Pancreas (tissue), 10 donors: ENCODE measurements around the gene DMWD. TPM values are rescaled to one million over a fixed set of nuclear protein-coding genes. Genes with fewer than 3 reads are reported as not detected.

Experiments
- ATAC-seq, 4 donors: fragments of 200-7000 bp; cut with Tn5 transposase; one replicate each; pipeline versions ENCODE4 v1.8.0 to v1.9.1; 2020; ENCODE audit warnings: mild to moderate bottlenecking in 4 of 4, moderate library complexity in 4 of 4
- DNase-seq, 6 donors: peaks; one replicate each; pipeline ENCODE4 v3.0.0-alpha.2; 2020
- FAIRE-seq: peaks from 2 replicates; lab custom pipeline; 2012; peaks lifted over from hg19 to GRCh38; lab: Jason Lieb, UNC
- H3K27ac ChIP-seq, 4 donors: fragments of 200-600 bp; sonication (generic); 1 replicate in 3 of 4; 2 replicates in 1 of 4; pipeline versions ENCODE4 v1.5.0 to v1.8.0; 2020
- H3K27me3 ChIP-seq, 4 donors: fragments of 200-600 bp; one replicate each; pipeline ENCODE4 v1.8.0; 2021
- H3K36me3 ChIP-seq, 3 donors: fragments of 200-600 bp; sonication (generic) in 1 of 3; one replicate each; pipeline versions ENCODE4 v1.5.0 to v1.8.0; 2020 to 2021
- H3K4me1 ChIP-seq, 3 donors: fragments of 200-600 bp; one replicate each; pipeline ENCODE4 v1.8.0; 2021
- H3K4me3 ChIP-seq, 4 donors: fragments of 200-600 bp; sonication (generic) in 2 of 4; one replicate each; pipeline versions ENCODE4 v1.5.0 to v1.8.0; 2020 to 2021
- H3K9me3 ChIP-seq, 4 donors: fragments of 200-600 bp; one replicate each; pipeline ENCODE4 v1.8.0; 2021
- WGBS, 2 donors: extraction: QIAGEN DNeasy Blood & Tissue Kit; methylation state at CpG; one replicate each; pipeline ENCODE4 v1.1.7; 2013; 5-methylcytosine and 5-hydroxymethylcytosine counted together
- intact Hi-C, 3 donors: fragments of 100-400 bp; cut with DNase I; formaldehyde crosslinking; loops; one replicate each; pipeline versions ENCODE4 v1.11.1 to v1.14.2; 2022
- polyA plus RNA-seq, 2 donors: library from polyadenylated mRNA; stranded (reverse); fragments of 200-250 nt; gene quantifications; one replicate each; pipeline ENCODE4 v1.2.3, GENCODE V29; 2013
- total RNA-seq, 6 donors: library from RNA; stranded (reverse); fragmentation: NEBNext Ultra II Directional in 4 of 6; extraction: Animal tissue kit (Norgen Biotek cat#: 25700) in 4 of 6; gene quantifications; one replicate each; pipeline versions ENCODE4 v1.2.1 to v1.2.4, GENCODE V29; 2021 to 2023
- TF ChIP-seq, protein P1 (sequence below), 4 donors: fragments of 200-600 bp; sonication (generic) in 3 of 4; IDR thresholded peaks; one replicate each; pipeline versions ENCODE4 v1.5.0 to v1.8.0; 2021; ENCODE audit warnings: antibody characterized with exemption in 4 of 4
- donor health status: healthy with polysubstance abuse.
- donor health status: DM: no; HTN: no; CAD: no; lungs with moderate emphysema.
- donor health status: DM: no; HTN: no; CAD: no.
- donor health status: control.
- donor health status: control.
- donor health status: Bipolar disorder and iron deficiency.
- donor health status: DM: yes; HTN: yes; CAD: no.
- donor health status: DM: no; HTN: no; CAD: no.
- donor health status: DM: no; HTN: no; CAD: no.
- donor health status: DM: yes; HTN: yes; CAD: no.

DMWD gene
- total and polyA plus RNA-seq, 8 donors: 14.2 to 39.8 (median 18.6) TPM

DNA sequence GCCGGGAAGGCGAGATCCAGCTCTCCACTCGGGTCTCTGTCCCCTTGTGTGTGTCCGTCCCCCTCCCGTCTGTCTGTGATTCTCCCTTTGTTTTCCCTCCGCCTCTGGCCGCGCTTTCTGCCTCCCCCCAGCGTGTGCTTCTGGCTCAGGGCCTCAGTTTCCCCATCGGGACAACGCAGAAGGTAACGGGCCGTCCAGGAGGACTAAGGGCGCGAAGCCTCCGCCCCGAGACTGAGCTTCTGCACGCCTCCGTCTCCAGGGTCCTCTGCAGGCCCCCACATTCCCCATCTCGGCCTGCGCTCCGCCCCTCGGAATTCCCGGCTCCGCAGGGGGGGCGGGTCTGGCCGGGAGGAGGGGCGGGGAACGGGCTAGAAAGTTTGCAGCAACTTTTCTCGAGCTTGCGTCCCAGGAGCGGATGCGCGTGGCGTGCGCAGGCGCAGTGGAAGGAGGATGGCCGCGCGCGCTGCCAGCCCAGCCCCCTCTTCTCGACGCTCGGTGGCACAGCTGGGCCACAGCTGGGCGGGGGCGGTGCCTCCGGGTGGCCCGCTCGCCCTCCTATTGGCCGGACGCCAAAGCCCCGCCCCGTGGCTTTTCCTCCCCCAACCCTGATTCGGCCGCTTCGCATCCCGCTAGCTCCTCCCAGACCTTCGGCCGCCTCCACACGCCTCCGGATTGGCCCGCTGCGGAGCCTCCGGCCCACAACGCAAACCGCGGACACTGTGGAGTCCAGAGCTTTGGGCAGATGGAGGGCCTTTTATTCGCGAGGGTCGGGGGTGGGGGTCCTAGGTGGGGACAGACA lies 23.5 kb downstream of the DMWD start, which contains the start of gene SIX5:
SIX5 (minus strand) TSS at position 269 of the 799 bp plus-strand sequence. CDS start 408 bp downstream, outside the sequence.
- Histone ChIP-seq H3K9me3 (no peaks in the 10 kb centered on the region), H3K27me3 (no peaks in the 10 kb centered on the region), H3K4me3 (peak within 1 kb of the TSS; percentile 74 to 96 (median 86)), H3K4me1 (peaks cover 30 to 39% (median 33%) of the 10 kb centered on the region in 3 donors), H3K36me3 (no peaks in the 10 kb centered on the region), H3K27ac (peak within 1 kb of the TSS; percentile 91 to 97 (median 96))
- FAIRE-seq (peak; percentile 89), DNase-seq (peak; percentile 97 to 100 (median 100)), ATAC-seq (peak; percentile 44 to 68 (median 51))
- intact Hi-C loops: loop anchor here in 1 of 3 donors (10.0 kb wide), 1 partner anchor 54 kb away; no protein-coding TSS in a partner anchor
- TF ChIP-seq, protein P1, sequence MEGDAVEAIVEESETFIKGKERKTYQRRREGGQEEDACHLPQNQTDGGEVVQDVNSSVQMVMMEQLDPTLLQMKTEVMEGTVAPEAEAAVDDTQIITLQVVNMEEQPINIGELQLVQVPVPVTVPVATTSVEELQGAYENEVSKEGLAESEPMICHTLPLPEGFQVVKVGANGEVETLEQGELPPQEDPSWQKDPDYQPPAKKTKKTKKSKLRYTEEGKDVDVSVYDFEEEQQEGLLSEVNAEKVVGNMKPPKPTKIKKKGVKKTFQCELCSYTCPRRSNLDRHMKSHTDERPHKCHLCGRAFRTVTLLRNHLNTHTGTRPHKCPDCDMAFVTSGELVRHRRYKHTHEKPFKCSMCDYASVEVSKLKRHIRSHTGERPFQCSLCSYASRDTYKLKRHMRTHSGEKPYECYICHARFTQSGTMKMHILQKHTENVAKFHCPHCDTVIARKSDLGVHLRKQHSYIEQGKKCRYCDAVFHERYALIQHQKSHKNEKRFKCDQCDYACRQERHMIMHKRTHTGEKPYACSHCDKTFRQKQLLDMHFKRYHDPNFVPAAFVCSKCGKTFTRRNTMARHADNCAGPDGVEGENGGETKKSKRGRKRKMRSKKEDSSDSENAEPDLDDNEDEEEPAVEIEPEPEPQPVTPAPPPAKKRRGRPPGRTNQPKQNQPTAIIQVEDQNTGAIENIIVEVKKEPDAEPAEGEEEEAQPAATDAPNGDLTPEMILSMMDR (IDR thresholded peaks at IDR 0.05): no peak
- 0 to 1% methylated on average over 52 to 70 of the region's 70 CpGs for WGBS, 2 donors

DNA sequence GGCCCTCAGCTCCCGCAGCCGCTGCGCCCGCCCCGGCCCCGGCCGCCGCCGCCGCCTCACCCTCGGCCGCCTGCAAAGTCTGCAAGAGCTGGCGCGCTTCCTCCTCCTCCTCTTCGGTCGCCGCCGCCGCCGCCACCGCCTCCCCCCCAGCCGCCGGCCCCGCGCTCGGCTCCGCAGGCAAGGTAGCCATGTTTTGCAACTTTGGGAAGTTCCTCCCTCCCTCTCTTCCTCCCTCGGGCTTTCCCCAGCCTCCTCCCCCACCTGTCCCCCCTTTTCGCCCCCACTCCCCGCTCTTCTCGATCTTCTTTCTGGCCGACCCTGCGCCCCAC lies 24.0 kb downstream of the DMWD start:
- intact Hi-C loops: loop anchor here in 1 of 3 donors (10.0 kb wide), 1 partner anchor 54 kb away; no protein-coding TSS in a partner anchor
- DNase-seq (peak in 3 of 6 donors; percentile 78 to 88 (median 80)), FAIRE-seq (no peak), ATAC-seq (no peak)
- no peaks in the 10 kb centered on the region for H3K9me3 ChIP-seq
- H3K4me1 ChIP-seq: peaks cover 30 to 37% (median 32%) of the 10 kb centered on the region in 3 donors
- H3K36me3 ChIP-seq: no peaks in the 10 kb centered on the region
- TF ChIP-seq, protein P1 (IDR thresholded peaks at IDR 0.05): no peak
- 0 to 2% methylated on average over 11 to 33 of the region's 33 CpGs for WGBS, 2 donors
- no peaks in the 10 kb centered on the region for H3K27me3 ChIP-seq
- peak overlapping the region; percentile 91 to 97 (median 96) for H3K27ac ChIP-seq
- H3K4me3 ChIP-seq: peak overlapping the region; percentile 74 to 96 (median 86)

DNA sequence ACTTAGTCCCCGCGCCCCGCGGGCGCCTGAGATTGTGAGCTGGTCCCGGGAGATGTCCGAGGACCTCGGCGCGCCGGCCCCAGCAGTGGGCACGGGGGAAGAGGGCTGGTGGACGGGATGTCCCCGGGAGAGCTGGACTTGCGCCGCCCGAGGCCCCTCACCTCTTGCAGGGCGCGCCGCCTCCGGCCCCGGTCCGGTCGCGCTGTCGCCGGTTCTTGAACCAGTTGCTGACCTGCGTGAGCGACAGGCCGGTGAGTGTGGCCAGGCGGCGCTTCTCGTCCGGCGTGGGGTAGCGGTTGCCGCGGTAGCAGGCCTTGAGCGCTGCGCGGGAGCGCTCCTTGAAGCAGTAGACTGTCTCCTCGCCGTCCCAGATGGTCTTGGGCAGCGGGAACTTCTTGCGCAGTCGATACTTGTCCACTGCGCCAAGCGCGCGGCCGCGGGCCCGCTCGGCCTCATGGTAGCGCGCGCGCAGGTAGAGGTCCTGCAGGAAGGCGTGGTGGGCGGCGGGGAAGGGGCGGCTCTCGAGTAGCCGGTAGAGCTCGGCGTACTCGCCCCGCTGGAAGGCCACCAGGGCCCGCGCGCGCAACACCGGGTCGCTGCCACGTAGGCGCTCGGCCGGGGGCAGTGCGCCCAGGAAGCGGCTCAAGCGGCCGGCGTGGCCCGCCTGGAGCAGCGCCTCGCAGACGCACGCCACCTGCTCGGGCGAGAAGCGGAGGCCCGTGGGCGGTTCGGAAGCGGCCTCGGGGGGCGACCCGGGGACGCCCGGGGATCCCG lies 24.6 kb downstream of the DMWD start:
- Histone ChIP-seq H3K27me3 (no peaks in the 10 kb centered on the region), H3K27ac (peak overlapping the region; percentile 91 to 97 (median 96)), H3K36me3 (no peaks in the 10 kb centered on the region), H3K4me3 (peak overlapping the region; percentile 74 to 96 (median 86)), H3K9me3 (no peaks in the 10 kb centered on the region), H3K4me1 (peaks cover 25 to 31% (median 26%) of the 10 kb centered on the region in 3 donors)
- TF ChIP-seq, protein P1 (IDR thresholded peaks at IDR 0.05): no peak
- WGBS, 2 donors: 0 to 1% methylated on average over 67 to 102 of the region's 102 CpGs
- ATAC-seq: peak; percentile 1 to 10 (median 4)
- DNase-seq: peak; percentile 80 to 94 (median 86)
- intact Hi-C loops: loop anchor here in 1 of 3 donors (10.0 kb wide), 1 partner anchor 53 kb away; no protein-coding TSS in a partner anchor
- no peak for FAIRE-seq

DNA sequence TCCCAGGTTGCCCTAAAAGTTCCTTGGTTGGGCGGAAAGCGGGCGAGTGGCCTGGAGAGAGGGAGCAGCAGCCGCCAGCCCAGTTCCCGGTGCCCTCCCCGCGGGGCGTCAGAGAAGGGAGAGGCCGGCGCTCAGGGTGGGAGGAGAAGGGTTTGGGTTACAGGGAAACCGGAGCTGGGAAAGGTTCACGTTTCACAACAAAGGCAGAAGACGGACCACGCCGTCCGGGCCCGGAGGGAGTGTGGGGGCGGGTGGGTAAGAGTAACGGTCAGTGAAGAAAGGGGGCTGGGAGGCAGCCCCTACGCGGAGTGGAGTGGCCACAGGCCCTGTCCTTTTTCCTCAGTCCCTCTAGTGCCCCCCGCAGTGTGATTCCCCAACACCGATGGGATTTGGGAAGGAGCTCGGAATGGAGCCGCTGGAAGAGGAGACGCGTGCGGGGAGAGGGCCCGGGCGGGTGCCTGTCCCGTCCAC lies 25.2 kb downstream of the DMWD start:
- H3K4me1 ChIP-seq: peaks cover 19 to 25% (median 20%) of the 10 kb centered on the region in 3 donors
- peak overlapping the region; percentile 74 to 96 (median 86) for H3K4me3 ChIP-seq
- no peak for FAIRE-seq
- peak; percentile 3 to 20 (median 6) for ATAC-seq
- H3K27ac ChIP-seq: peak overlapping the region; percentile 91 to 97 (median 96)
- TF ChIP-seq, protein P1 (IDR thresholded peaks at IDR 0.05): no peak
- DNase-seq: peak; percentile 76 to 95 (median 88)
- H3K9me3 ChIP-seq: no peaks in the 10 kb centered on the region
- 5 to 6% methylated on average over 26 to 31 of the region's 31 CpGs for WGBS, 2 donors
- no peaks in the 10 kb centered on the region for H3K36me3 ChIP-seq
- intact Hi-C loops: loop anchor here in 1 of 3 donors (10.0 kb wide), 1 partner anchor 53 kb away; no protein-coding TSS in a partner anchor
- H3K27me3 ChIP-seq: no peaks in the 10 kb centered on the region
